HL-60 (cell line): ENCODE data around the gene UGT2B15.
"Not testable (repeated sequence)": the region's sequence is repeated elsewhere in the genome, so short reads cannot be mapped to it uniquely, and the experiment has no call there.

Experiments used
- DNase-seq, 2 experiments: peaks; one replicate each; pipeline ENCODE4 v3.0.0-alpha.2; 2010 to 2020; ENCODE audit warnings: low read depth in 1 of 2, low spot score in 1 of 2
- H3K27ac ChIP-seq: fragments of 250-450 bp; sonication (Bioruptor Pico); replicated peaks from 2 replicates; pipeline ENCODE4 v1.5.1; 2020; ENCODE audit warnings: mild to moderate bottlenecking, moderate library complexity
- H3K27me3 ChIP-seq: fragments of 250-450 bp; sonication (Bioruptor Pico); 2 replicates; pipeline ENCODE4 v1.5.1; 2021; ENCODE audit warnings: mild to moderate bottlenecking, moderate library complexity; ENCODE audit not compliant: insufficient read depth, poor library complexity, severe bottlenecking
- H3K4me3 ChIP-seq: replicated peaks from 2 replicates; pipeline ENCODE4 v1.5.1; 2011; ENCODE audit warnings: mild to moderate bottlenecking, control low read depth, low read length; ENCODE audit not compliant: insufficient read depth
- CTCF ChIP-seq: IDR thresholded peaks from one replicate; pipeline ENCODE4 v1.5.1; 2011; ENCODE audit warnings: low read length, control low read depth, inconsistent platforms; ENCODE audit not compliant: insufficient read depth
- GABPA ChIP-seq: IDR thresholded peaks from 2 replicates; pipeline ENCODE4 v1.6.1; 2012; ENCODE audit warnings: low read depth
- POLR2AphosphoS5 ChIP-seq: IDR thresholded peaks from 2 replicates; pipeline ENCODE4 v1.6.1; 2012; ENCODE audit warnings: low read depth
- REST ChIP-seq: IDR thresholded peaks from 2 replicates; pipeline ENCODE4 v1.6.1; 2012; ENCODE audit warnings: low read depth; ENCODE audit not compliant: insufficient replicate concordance
- SPI1 ChIP-seq: IDR thresholded peaks from 2 replicates; pipeline ENCODE4 v1.6.1; 2012; ENCODE audit warnings: low read depth, mild to moderate bottlenecking, borderline replicate concordance

UGT2B15 gene

GRCh38 chr4:68673143-68673542 is 2.7 kb upstream of the UGT2B15 start:
- Histone ChIP-seq H3K4me3 (no peak overlapping the region), H3K27me3 (no peaks in the 10 kb centered on the region), H3K27ac (no peak overlapping the region)
- no peak for DNase-seq
- no peak for TF ChIP-seq GABPA
- no peak for TF ChIP-seq REST
- no peak for TF ChIP-seq POLR2AphosphoS5
- TF ChIP-seq SPI1, result no peak
- TF ChIP-seq CTCF, result no peak

GRCh38 chr4:68671217-68671616 is 765 bp upstream of the UGT2B15 start:
- H3K27ac ChIP-seq, DNase-seq, H3K27me3 ChIP-seq, H3K4me3 ChIP-seq: not testable (repeated sequence)

GRCh38 chr4:68668537-68669163 is 1.8 kb downstream of the UGT2B15 start:
- H3K4me3 ChIP-seq, H3K27ac ChIP-seq, H3K27me3 ChIP-seq, DNase-seq: not testable (repeated sequence)

GRCh38 chr4:68667551-68667950 is 2.9 kb downstream of the UGT2B15 start:
- DNase-seq, H3K27me3 ChIP-seq, H3K4me3 ChIP-seq, H3K27ac ChIP-seq: not testable (repeated sequence)

- H3K27me3 ChIP-seq, H3K4me3 ChIP-seq, DNase-seq, H3K27ac ChIP-seq: not testable (repeated sequence)
These were observed 5.7 kb downstream of the UGT2B15 start for GRCh38 chr4:68664721-68665120.

- H3K4me3 ChIP-seq, DNase-seq, H3K27ac ChIP-seq, H3K27me3 ChIP-seq: not testable (repeated sequence)
These were observed 7.4 kb downstream of the UGT2B15 start for GRCh38 chr4:68662836-68663574.

GRCh38 chr4:68658672-68659071 is 11.8 kb downstream of the UGT2B15 start:
- TF ChIP-seq REST (no peak), POLR2AphosphoS5 (no peak), CTCF (no peak), GABPA (no peak), SPI1 (no peak)

GRCh38 chr4:68657022-68657594 is 13.3 kb downstream of the UGT2B15 start:
- not testable (repeated sequence) for H3K4me3 ChIP-seq, H3K27ac ChIP-seq, DNase-seq, H3K27me3 ChIP-seq

More at GRCh38 chr4:68658672-68659071, 11.8 kb downstream of the UGT2B15 start:
- H3K27me3 ChIP-seq, result no peaks in the 10 kb centered on the region
- DNase-seq, result no peak
- no peak overlapping the region for H3K27ac ChIP-seq
- H3K4me3 ChIP-seq, result no peak overlapping the region
